CD4-positive, alpha-beta memory T cell (primary cell): Measurements from ENCODE around the gene LYPD8. TPM values are rescaled to one million over a fixed set of nuclear protein-coding genes. Genes with fewer than 3 reads are reported as not detected.

Source experiments
- CTCF ChIA-PET: fragments of 350-600 bp; sonication (Branson Sonifier 250); formaldehyde crosslinking; loops from one replicate; lab custom pipeline; 2021; ENCODE audit warnings: inconsistent platforms; ENCODE audit not compliant: partially characterized antibody; lab: Charles Lee
- POLR2A ChIA-PET: fragments of 350-600 bp; sonication (Branson Sonifier 250); formaldehyde crosslinking; loops from one replicate; lab custom pipeline; 2021; ENCODE audit not compliant: partially characterized antibody; lab: Charles Lee
- DNase-seq, 5 donors: peaks; one replicate each; pipeline versions ENCODE4 v3.0.0 to v3.0.0-alpha.2; 2020 to 2022; ENCODE audit warnings: mixed read lengths in 1 of 5
- H3K27ac ChIP-seq: one replicate; pipeline ENCODE4 v1.7.0; 2013; ENCODE audit warnings: low read depth, low read length
- H3K27me3 ChIP-seq: 2 replicates; pipeline ENCODE4 v1.7.0; 2013; ENCODE audit warnings: mild to moderate bottlenecking, low read length, moderate library complexity; ENCODE audit not compliant: insufficient read depth
- H3K36me3 ChIP-seq: 2 replicates; pipeline ENCODE4 v1.7.0; 2013; ENCODE audit warnings: mild to moderate bottlenecking, low read length, moderate library complexity; ENCODE audit not compliant: insufficient read depth
- H3K4me1 ChIP-seq: 2 replicates; pipeline ENCODE4 v1.7.0; 2013; ENCODE audit warnings: mild to moderate bottlenecking, low read length, moderate library complexity; ENCODE audit not compliant: insufficient read depth
- H3K4me3 ChIP-seq, 2 donors: one replicate each; pipeline ENCODE4 v1.7.0; 2013; ENCODE audit warnings: low read length in 2 of 2, mild to moderate bottlenecking in 1 of 2
- H3K9me3 ChIP-seq, 2 donors: one replicate each; pipeline ENCODE4 v1.7.0; 2013; ENCODE audit warnings: low read length in 2 of 2, control low read depth in 1 of 2; ENCODE audit not compliant: control insufficient read depth in 1 of 2
- H3K27ac Mint-ChIP-seq, 7 donors: one replicate each; pipeline ENCODE4 v1.8.0; 2020 to 2021; ENCODE audit warnings: mixed read lengths in 7 of 7, mild to moderate bottlenecking in 6 of 7, inconsistent platforms in 3 of 7, moderate library complexity in 3 of 7
- H3K27me3 Mint-ChIP-seq, 2 donors: one replicate each; pipeline ENCODE4 v1.8.0; 2020 to 2021; ENCODE audit warnings: mixed read lengths in 2 of 2
- H3K36me3 Mint-ChIP-seq, 2 donors: one replicate each; pipeline ENCODE4 v1.8.0; 2020 to 2021; ENCODE audit warnings: mixed read lengths in 2 of 2, inconsistent platforms in 1 of 2, mild to moderate bottlenecking in 1 of 2
- H3K4me1 Mint-ChIP-seq, 4 donors: one replicate each; pipeline ENCODE4 v1.8.0; 2020 to 2021; ENCODE audit warnings: mixed read lengths in 4 of 4, mild to moderate bottlenecking in 1 of 4
- H3K4me3 Mint-ChIP-seq, 8 donors: one replicate each; pipeline ENCODE4 v1.8.0; 2020 to 2021; ENCODE audit warnings: mixed read lengths in 8 of 8, mild to moderate bottlenecking in 7 of 8, moderate library complexity in 6 of 8, inconsistent platforms in 3 of 8
- H3K9me3 Mint-ChIP-seq, 8 donors: one replicate each; pipeline ENCODE4 v1.8.0; 2020 to 2021; ENCODE audit warnings: mixed read lengths in 8 of 8, mild to moderate bottlenecking in 5 of 8, inconsistent platforms in 3 of 8, moderate library complexity in 1 of 8
- intact Hi-C: fragments of 100-400 bp; cut with micrococcal nuclease; formaldehyde crosslinking; loops from one replicate; pipeline ENCODE4 v1.15.1; 2023
- polyA plus RNA-seq, 2 donors: library from polyadenylated mRNA; unstranded; fragments of 300-500 nt; fragmentation: Illumina TruSeq; gene quantifications; one replicate each; pipeline ENCODE4 v1.2.3, GENCODE V29; 2021
- total RNA-seq, 2 experiments: library from RNA; stranded (reverse); gene quantifications; one replicate each; pipeline ENCODE4 v1.2.3, GENCODE V29; 2021

Gene LYPD8
- total and polyA plus RNA-seq, 4 experiments from 2014 or later, result not detected

GRCh38 chr1:248702714-248703113, 52.8 kb downstream of the LYPD8 start, which contains the start of gene OR14I1:
Gene OR14I1 (minus strand): TSS chr1:248702766.
- intact Hi-C loops, result no loop called here

DNA sequence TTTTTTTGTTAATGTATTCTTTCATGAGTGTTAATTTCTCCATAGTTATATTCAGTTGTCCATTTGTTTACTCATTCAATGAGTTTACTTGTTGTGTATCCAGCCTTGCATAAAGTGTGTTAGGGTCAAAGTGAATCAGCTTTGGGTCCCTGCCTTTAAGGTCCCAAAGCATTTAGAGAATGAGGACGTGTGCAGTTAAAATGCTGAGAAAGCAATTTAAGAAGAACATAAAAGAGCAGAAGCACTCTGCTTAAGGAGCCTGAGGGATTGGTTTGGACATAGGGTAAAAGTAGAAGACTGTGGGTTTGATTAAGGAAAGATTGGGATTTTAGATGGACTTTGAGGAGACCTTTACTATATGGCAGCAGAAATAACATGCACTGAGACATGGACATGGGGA, 56.5 kb downstream of the LYPD8 start:
- no peaks in the 10 kb centered on the region for H3K36me3 Mint-ChIP-seq
- Histone ChIP-seq H3K27ac (no peak overlapping the region), H3K27me3 (no peaks in the 10 kb centered on the region), H3K36me3 (no peaks in the 10 kb centered on the region), H3K4me1 (no peaks in the 10 kb centered on the region), H3K9me3 (no peaks in the 10 kb centered on the region), H3K4me3 (no peak overlapping the region)
- H3K4me3 Mint-ChIP-seq, result no peak overlapping the region
- CTCF ChIA-PET, result interaction anchor here (1.1 kb wide), 1 partner anchor 51 kb away, joined by 3 read pairs; no protein-coding TSS in a partner anchor
- intact Hi-C loops, result no loop called here
- POLR2A ChIA-PET, result no interaction called here
- H3K4me1 Mint-ChIP-seq, result no peaks in the 10 kb centered on the region
- no peaks in the 10 kb centered on the region for H3K9me3 Mint-ChIP-seq
- H3K27ac Mint-ChIP-seq, result no peak overlapping the region
- H3K27me3 Mint-ChIP-seq, result peaks cover 8 to 9% of the 10 kb centered on the region in 2 donors
- DNase-seq, result no peak

More at GRCh38 chr1:248702714-248703113, 52.8 kb downstream of the LYPD8 start, which contains the start of gene OR14I1:
- no peaks in the 10 kb centered on the region for H3K9me3 ChIP-seq
- H3K27me3 Mint-ChIP-seq, result peaks cover 4 to 15% of the 10 kb centered on the region in 2 donors
- H3K4me1 Mint-ChIP-seq, result no peaks in the 10 kb centered on the region
- no peaks in the 10 kb centered on the region for H3K4me1 ChIP-seq
- no peak within 1 kb of the TSS for H3K27ac ChIP-seq
- CTCF ChIA-PET, result no interaction called here
- POLR2A ChIA-PET, result no interaction called here
- no peaks in the 10 kb centered on the region for H3K36me3 ChIP-seq
- DNase-seq, result no peak
- H3K4me3 ChIP-seq, result no peak within 1 kb of the TSS
- no peaks in the 10 kb centered on the region for H3K27me3 ChIP-seq
- no peak within 1 kb of the TSS for H3K27ac Mint-ChIP-seq
- no peaks in the 10 kb centered on the region for H3K36me3 Mint-ChIP-seq
- no peaks in the 10 kb centered on the region for H3K9me3 Mint-ChIP-seq
- H3K4me3 Mint-ChIP-seq, result no peak within 1 kb of the TSS

GRCh38 chr1:248697907-248698306, 57.7 kb downstream of the LYPD8 start:
- no peaks in the 10 kb centered on the region for H3K4me1 ChIP-seq
- CTCF ChIA-PET, result no interaction called here
- Mint-ChIP-seq H3K36me3 (no peaks in the 10 kb centered on the region), H3K27me3 (peaks cover 8 to 9% of the 10 kb centered on the region in 2 donors), H3K4me1 (no peaks in the 10 kb centered on the region), H3K4me3 (no peak overlapping the region), H3K27ac (no peak overlapping the region), H3K9me3 (no peaks in the 10 kb centered on the region)
- H3K9me3 ChIP-seq, result no peaks in the 10 kb centered on the region
- H3K4me3 ChIP-seq, result no peak overlapping the region
- no peak overlapping the region for H3K27ac ChIP-seq
- no peaks in the 10 kb centered on the region for H3K36me3 ChIP-seq
- intact Hi-C loops, result no loop called here
- no peak for DNase-seq
- H3K27me3 ChIP-seq, result no peaks in the 10 kb centered on the region
- POLR2A ChIA-PET, result no interaction called here

- CTCF ChIA-PET, result no interaction called here
- POLR2A ChIA-PET, result no interaction called here
- no peaks in the 10 kb centered on the region for H3K27me3 ChIP-seq
- no peaks in the 10 kb centered on the region for H3K4me1 ChIP-seq
- H3K27ac ChIP-seq, result no peak overlapping the region
- Mint-ChIP-seq H3K27me3 (peaks cover 8 to 14% of the 10 kb centered on the region in 2 donors), H3K4me1 (no peaks in the 10 kb centered on the region), H3K4me3 (no peak overlapping the region), H3K9me3 (peaks cover 0 to 4% (median 0%) of the 10 kb centered on the region in 8 donors), H3K36me3 (no peaks in the 10 kb centered on the region), H3K27ac (no peak overlapping the region)
- no peaks in the 10 kb centered on the region for H3K9me3 ChIP-seq
- intact Hi-C loops, result no loop called here
- H3K4me3 ChIP-seq, result no peak overlapping the region
- H3K36me3 ChIP-seq, result no peaks in the 10 kb centered on the region
- no peak for DNase-seq
These were observed 58.8 kb downstream of the LYPD8 start for GRCh38 chr1:248696774-248697173.

DNA sequence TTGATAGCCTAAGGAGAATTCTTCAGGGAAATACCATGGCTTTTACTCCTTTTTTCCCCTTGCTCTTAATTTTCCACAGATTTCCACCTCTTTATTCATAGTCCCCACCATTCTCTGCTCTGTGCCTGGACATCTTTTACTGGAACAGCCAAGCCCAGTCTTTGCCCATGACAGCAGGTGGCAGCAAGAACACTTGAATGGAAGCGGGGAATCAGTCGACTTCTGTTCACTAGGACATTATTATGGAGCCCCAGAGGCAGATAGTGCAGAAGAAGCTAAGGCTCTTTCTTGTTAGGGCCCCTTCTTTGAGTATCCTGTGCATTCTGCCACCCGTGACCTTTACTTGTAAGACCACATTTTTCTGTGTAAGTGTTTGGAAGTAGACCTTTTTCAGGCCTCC, 59.3 kb downstream of the LYPD8 start:
- ChIA-PET CTCF (no interaction called here), POLR2A (no interaction called here)
- Histone ChIP-seq H3K27ac (no peak overlapping the region), H3K9me3 (no peaks in the 10 kb centered on the region), H3K4me1 (no peaks in the 10 kb centered on the region), H3K36me3 (no peaks in the 10 kb centered on the region), H3K4me3 (no peak overlapping the region), H3K27me3 (no peaks in the 10 kb centered on the region)
- H3K4me3 Mint-ChIP-seq, result no peak overlapping the region
- H3K9me3 Mint-ChIP-seq, result peaks cover 0 to 4% (median 0%) of the 10 kb centered on the region in 8 donors
- intact Hi-C loops, result no loop called here
- no peak overlapping the region for H3K27ac Mint-ChIP-seq
- peaks cover 8 to 15% of the 10 kb centered on the region in 2 donors for H3K27me3 Mint-ChIP-seq
- H3K36me3 Mint-ChIP-seq, result no peaks in the 10 kb centered on the region
- no peaks in the 10 kb centered on the region for H3K4me1 Mint-ChIP-seq
- DNase-seq, result no peak

- no peak overlapping the region for H3K4me3 ChIP-seq
- Mint-ChIP-seq H3K27ac (no peak overlapping the region), H3K4me1 (no peaks in the 10 kb centered on the region), H3K27me3 (peaks cover 9 to 16% of the 10 kb centered on the region in 2 donors), H3K4me3 (no peak overlapping the region), H3K36me3 (no peaks in the 10 kb centered on the region), H3K9me3 (peaks cover 0 to 6% (median 0%) of the 10 kb centered on the region in 8 donors)
- ChIA-PET POLR2A (no interaction called here), CTCF (interaction anchor here (1.2 kb wide), 1 partner anchor 9 kb away, joined by 4 read pairs; no protein-coding TSS in a partner anchor)
- no peaks in the 10 kb centered on the region for H3K9me3 ChIP-seq
- H3K27me3 ChIP-seq, result no peaks in the 10 kb centered on the region
- no peaks in the 10 kb centered on the region for H3K4me1 ChIP-seq
- H3K36me3 ChIP-seq, result no peaks in the 10 kb centered on the region
- intact Hi-C loops, result no loop called here
- DNase-seq, result no peak
- H3K27ac ChIP-seq, result no peak overlapping the region
These were observed 60.0 kb downstream of the LYPD8 start for GRCh38 chr1:248695451-248696132.

- H3K4me1 ChIP-seq, result no peaks in the 10 kb centered on the region
- H3K9me3 ChIP-seq, result no peaks in the 10 kb centered on the region
- CTCF ChIA-PET, result no interaction called here
- H3K27me3 Mint-ChIP-seq, result peaks cover 3 to 8% of the 10 kb centered on the region in 2 donors
- DNase-seq, result no peak
- POLR2A ChIA-PET, result no interaction called here
- peaks cover 0 to 16% (median 3%) of the 10 kb centered on the region in 8 donors for H3K9me3 Mint-ChIP-seq
- no peak overlapping the region for H3K27ac Mint-ChIP-seq
- no peak overlapping the region for H3K27ac ChIP-seq
- no peaks in the 10 kb centered on the region for H3K36me3 ChIP-seq
- H3K36me3 Mint-ChIP-seq, result no peaks in the 10 kb centered on the region
- H3K4me1 Mint-ChIP-seq, result peaks cover 0 to 3% (median 3%) of the 10 kb centered on the region in 4 donors
- no peak overlapping the region for H3K4me3 Mint-ChIP-seq
- no peak overlapping the region for H3K4me3 ChIP-seq
- H3K27me3 ChIP-seq, result no peaks in the 10 kb centered on the region
- intact Hi-C loops, result no loop called here
These were observed 63.9 kb downstream of the LYPD8 start for GRCh38 chr1:248691567-248692155.
